Head of caudate nucleus (tissue), 42 donors: ENCODE data around the gene ATP8A2.
"Not testable (repeated sequence)": the region's sequence is repeated elsewhere in the genome, so short reads cannot be mapped to it uniquely, and the experiment has no call there.

Experiments
- DNase-seq, 42 donors: peaks; one replicate each; pipeline versions ENCODE4 v3.0.0 to v3.0.0-alpha.2; 2020 to 2021; ENCODE audit warnings: mixed read lengths in 7 of 42
- intact Hi-C: fragments of 100-400 bp; cut with DNase I; formaldehyde crosslinking; loops from one replicate; pipeline ENCODE4 v1.15.0; 2022

ATP8A2 gene

DNA sequence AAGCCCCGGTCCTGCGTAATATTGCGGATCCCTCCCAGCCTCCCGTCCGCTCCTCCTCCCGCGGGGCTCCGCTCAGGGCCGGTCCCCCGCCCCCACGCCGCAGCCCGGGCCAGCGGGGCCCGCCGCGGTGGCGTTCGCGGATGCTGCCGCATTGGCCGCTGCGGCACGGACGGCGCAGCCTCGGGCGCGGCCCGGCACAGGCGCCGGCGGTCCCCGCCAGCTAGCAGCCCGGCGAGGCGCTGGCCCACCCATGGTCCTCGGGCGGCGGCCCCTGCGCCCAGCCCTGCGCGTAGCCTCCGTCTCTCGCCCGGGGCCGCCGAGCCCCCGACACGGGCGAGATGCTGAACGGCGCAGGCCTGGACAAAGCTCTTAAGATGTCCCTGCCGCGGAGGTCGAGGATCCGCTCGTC is at the start of gene ATP8A2:
ATP8A2 (plus strand) TSS at position 100 of the 409 bp plus-strand sequence; CDS start at position 339, 239 bp downstream.
- peak in 19 of 42 donors; percentile 10 to 55 (median 31) for DNase-seq
- intact Hi-C loops, result no loop called here

DNA sequence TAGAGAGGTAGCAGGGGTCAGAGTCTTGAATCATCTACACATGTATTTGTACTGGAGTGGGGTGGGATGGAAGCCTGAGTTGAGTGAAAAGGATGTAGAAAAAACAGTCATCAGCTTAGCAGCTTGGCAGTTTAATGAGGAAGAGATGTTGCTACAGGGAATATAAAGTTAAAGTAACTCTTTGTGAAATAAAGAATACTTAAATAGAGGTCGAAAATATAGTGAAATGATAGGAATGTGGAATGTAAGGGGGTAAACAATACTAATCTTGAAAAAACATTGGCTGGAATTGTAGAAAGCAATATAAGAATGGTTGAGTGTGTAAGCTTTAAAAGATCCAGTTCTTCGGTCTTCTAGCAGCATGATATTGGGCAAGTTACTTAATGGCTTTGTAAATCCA is 47.7 kb upstream of the ATP8A2 start:
- intact Hi-C loops, result no loop called here
- DNase-seq, result no peak

GRCh38 chr13:25329706-25330105 is 42.1 kb upstream of the ATP8A2 start:
- DNase-seq, result no peak
- intact Hi-C loops, result no loop called here

GRCh38 chr13:25330541-25330940 is 41.2 kb upstream of the ATP8A2 start:
- intact Hi-C loops, result no loop called here
- DNase-seq, result no peak

DNA sequence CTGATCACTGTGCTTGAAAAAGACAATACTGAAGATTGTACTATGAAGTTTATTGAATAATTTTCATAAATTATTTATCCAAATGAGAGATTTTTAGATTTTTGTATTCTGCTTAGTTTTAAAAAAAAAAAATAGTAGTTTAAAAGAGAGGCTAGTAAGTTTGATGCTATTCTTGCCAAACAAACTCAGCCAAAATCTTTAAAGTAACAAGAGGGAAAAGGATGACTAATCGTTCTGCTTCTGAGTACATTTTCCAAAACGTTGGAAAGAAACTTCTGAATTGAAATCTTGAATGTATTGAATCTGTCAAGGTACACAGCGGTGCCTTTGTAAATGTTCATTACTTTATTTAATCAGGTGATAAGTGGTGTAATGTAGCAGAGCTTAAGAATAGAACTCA is 35.9 kb upstream of the ATP8A2 start:
- intact Hi-C loops, result no loop called here
- DNase-seq, result no peak

DNA sequence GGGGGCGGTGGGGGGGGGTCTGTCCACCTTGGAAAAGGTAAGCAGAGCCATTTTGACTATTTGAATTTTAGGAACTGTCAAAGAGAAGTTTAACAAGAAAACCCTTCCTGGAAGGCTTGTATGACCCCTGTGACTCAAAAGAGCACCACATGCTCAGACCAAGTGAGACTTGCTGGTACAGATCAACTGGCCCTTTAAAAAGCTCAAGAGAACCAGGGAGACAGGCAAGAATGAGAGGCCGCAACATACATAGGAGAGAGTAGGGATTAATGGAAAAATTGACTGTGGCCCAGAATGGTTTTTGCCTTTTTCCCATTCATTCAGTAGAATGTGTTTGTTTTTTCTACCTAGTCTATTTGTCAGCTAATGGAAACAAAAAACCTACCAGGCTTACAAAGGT is 26.2 kb upstream of the ATP8A2 start:
- no peak for DNase-seq
- intact Hi-C loops, result no loop called here

DNA sequence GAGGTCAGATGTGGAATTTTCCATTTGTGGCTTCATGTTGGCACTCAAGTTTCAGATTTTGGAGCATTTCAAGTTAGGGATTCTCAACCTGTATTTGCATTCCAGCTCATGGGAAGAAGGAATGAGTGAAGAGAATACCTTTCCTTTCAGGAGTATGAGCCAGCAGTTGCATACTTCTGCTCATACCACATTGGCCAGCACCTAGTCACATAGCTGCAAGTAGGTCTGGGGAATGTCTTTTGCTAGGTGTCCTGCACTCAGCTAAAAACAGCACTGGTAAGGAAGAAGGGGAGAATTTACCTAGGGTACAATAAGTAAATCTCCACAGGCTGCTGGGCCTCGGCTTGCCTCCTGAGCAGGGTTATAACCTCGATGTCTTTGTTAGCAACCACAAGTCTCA is 24.6 kb upstream of the ATP8A2 start:
- intact Hi-C loops, result no loop called here
- DNase-seq, result no peak

DNA sequence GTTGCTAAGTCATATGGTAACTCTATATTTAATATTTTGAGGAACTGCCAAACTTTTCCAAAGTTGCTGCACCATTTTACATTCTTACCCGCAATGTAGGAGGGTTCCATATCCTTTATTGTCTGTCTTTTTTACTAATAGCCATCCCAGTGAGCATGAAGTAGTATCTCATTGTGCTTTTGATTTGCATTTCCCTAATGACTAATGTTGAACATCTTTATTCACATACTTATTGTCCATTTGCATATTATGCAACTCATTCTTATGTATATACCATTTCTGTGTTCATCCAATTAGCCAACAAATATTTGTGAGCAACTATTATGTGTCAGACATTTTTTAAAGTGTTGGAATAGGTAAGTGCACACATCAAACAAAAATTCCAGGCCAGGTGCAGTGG is 20.4 kb upstream of the ATP8A2 start:
- no peak for DNase-seq
- intact Hi-C loops, result no loop called here

- intact Hi-C loops, result no loop called here
Observed at GRCh38 chr13:25352230-25352629, 19.5 kb upstream of the ATP8A2 start.

DNA sequence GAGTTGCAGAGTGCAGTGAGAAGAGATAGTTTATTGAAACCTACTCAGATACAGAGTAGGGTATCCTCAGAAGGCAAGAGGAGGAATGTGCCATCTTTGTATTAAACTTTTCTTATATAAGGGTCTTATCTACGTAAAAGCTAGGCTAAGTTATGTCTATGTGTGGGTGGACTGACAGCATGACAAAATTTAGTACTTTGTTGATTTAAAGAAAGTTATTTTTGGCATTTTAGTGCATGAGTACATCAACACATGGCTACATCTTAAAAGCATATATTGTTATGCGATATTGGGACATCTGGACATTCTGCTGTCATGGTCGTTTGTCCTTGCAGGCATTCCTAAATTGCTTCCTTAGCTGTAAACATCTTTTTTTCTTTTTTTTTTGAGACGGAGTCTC is 19.0 kb upstream of the ATP8A2 start:
- intact Hi-C loops, result no loop called here

More at GRCh38 chr13:25352230-25352629, 19.5 kb upstream of the ATP8A2 start:
- DNase-seq, result no peak

DNA sequence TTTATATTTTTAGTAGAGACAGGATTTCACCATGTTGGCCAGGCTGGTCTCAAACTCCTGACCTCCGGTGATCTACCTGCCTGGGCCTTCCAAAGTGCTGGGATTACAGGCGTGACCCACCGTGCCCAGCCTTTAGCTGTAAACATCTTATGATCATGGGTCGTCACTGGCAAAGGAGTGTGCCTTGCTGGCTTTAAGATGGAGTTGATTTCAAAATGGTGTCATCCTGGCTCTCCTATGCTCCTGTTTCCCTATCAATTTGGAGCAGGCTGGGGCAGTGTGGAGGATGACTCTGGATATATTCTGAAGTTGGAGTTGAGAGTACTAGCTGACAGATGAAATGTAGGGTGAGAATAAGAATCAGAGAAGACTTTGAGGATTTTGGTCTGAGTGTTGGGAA is 18.4 kb upstream of the ATP8A2 start:
- no peak for DNase-seq
- intact Hi-C loops, result no loop called here

More for the DNA sequence above, 19.0 kb upstream of the ATP8A2 start:
- DNase-seq, result no peak

- DNase-seq, result no peak
- intact Hi-C loops, result no loop called here
Observed at GRCh38 chr13:25354377-25354776, 17.4 kb upstream of the ATP8A2 start.

GRCh38 chr13:25360443-25360842 is 11.3 kb upstream of the ATP8A2 start:
- DNase-seq, intact Hi-C loops: not testable (repeated sequence)

GRCh38 chr13:25365720-25366235 is 6.0 kb upstream of the ATP8A2 start:
- intact Hi-C loops, result no loop called here
- no peak for DNase-seq

- DNase-seq, result peak in 7 of 42 donors; percentile 6 to 50 (median 29)
- intact Hi-C loops, result no loop called here
Observed at GRCh38 chr13:25371158-25371874, 458 bp upstream of the ATP8A2 start.

DNA sequence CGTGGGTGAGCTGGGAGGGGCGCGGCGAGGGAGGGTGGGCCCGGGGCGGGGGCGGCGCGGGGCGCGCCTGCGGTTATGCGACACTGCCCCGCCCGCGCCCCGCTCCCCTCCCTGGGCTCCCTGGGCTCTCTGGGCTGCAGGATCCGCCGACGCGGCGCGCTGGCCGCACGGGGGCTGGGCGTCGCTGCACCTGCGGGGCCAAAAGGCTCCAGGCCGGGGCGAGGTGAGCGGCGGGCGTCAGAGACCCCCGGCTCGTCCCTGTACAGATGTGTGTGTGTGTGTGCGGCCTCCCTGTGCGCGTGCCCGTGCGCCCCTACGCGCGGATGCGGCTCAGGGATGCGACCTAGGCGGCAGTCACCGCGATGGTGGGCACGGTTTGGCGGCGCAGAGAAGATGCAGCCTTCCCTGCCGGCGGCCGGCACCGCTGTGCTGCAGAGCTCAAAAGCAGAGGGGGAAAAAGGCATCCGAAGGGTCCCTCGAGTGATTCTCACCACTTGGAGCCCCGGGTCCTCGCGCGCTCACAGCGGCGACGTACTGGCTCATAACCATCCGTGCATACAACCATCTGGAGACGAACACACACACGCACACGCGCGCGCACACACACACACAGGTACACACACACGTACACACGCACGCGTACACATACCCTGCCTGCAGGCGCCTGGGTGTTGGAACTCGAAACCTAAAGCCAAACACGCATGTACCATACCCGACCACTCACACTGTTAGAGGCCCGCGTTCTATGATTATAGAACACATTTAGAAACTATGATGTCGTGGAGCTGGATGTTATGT is 709 bp downstream of the ATP8A2 start:
- peak in 41 of 42 donors; percentile 20 to 78 (median 52) for DNase-seq
- intact Hi-C loops, result no loop called here

- intact Hi-C loops, result no loop called here
- peak in 21 of 42 donors; percentile 21 to 76 (median 40) for DNase-seq
Observed at GRCh38 chr13:25375727-25376358, 4.1 kb downstream of the ATP8A2 start.

- intact Hi-C loops, result no loop called here
- DNase-seq, result no peak
Observed at GRCh38 chr13:25377244-25377962, 5.6 kb downstream of the ATP8A2 start.

DNA sequence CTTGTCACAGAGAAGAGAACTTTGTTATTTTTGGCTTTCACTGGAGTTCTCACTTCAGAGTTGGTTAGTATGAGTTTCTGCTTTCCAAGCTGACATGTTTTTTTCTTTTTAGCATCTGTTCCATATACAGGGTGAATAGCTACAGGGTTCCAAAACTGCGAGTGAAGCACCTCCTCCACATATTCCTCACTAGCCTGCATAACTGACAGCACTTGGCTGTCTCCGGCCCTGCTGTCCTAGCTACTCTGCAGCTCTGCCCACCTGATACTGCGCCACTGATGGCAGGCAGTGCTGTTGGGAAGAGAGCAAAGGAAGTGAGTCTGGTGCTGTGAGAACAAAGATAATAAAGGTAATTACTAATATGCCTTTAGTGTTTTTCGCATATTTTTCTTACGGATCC is 6.8 kb downstream of the ATP8A2 start:
- intact Hi-C loops, result no loop called here

More for the DNA sequence above, 6.8 kb downstream of the ATP8A2 start:
- DNase-seq, result peak in 12 of 42 donors; percentile 4 to 61 (median 38)
